Bronchial epithelial cell (primary cell): ENCODE results near the gene DIABLO. TPM values are rescaled to one million over a fixed set of nuclear protein-coding genes. Genes with fewer than 3 reads are reported as not detected.

Experiments
- DNase-seq: peaks from one replicate; pipeline ENCODE4 v3.0.0-alpha.2; 2010; ENCODE audit warnings: low read depth
- FAIRE-seq: peaks from 2 replicates; lab custom pipeline; 2011; peaks lifted over from hg19 to GRCh38; lab: Jason Lieb, UNC
- H3K27me3 ChIP-seq: 2 replicates; pipeline ENCODE4 v1.5.1; 2011; ENCODE audit warnings: low read length; ENCODE audit not compliant: control insufficient read depth, insufficient read depth
- H3K36me3 ChIP-seq: 2 replicates; pipeline ENCODE4 v1.5.1; 2011; ENCODE audit warnings: low read length; ENCODE audit not compliant: control insufficient read depth, insufficient read depth
- H3K4me3 ChIP-seq: 2 replicates; pipeline ENCODE4 v1.5.1; 2011; ENCODE audit warnings: mild to moderate bottlenecking, low read depth, low read length, control low read depth
- CTCF ChIP-seq: IDR thresholded peaks from 2 replicates; pipeline ENCODE4 v1.5.1; 2011; ENCODE audit warnings: mild to moderate bottlenecking, moderate library complexity, low read length, control low read depth, inconsistent platforms; ENCODE audit not compliant: insufficient read depth, severe bottlenecking
- total RNA-seq: library from RNA; depleted of rRNA; stranded (reverse); fragments of >200 nt; gene quantifications from 2 replicates; pipeline ENCODE4 v1.2.1, GENCODE V29; 2014

DIABLO gene
- total RNA-seq, 1 donor from 2014 or later, result 78.7 TPM

DNA sequence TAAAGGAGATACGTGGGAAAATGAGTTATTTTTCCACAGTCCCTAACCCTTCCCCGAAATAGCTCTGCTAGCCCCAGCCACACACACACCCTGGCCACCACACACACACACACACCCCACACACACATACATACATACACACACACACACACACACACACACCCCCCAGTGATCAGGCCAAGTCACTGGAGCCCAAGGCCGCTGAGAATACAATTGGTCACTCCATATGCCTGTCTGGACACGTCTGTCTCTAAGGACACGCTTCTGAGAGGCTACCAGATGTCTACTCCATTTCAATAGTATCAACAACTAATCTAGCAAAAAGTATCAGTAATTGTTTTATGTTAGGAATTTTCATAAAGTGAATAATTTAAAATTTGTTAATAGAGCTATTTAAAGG lies 13.0 kb upstream of the DIABLO start:
- Histone ChIP-seq H3K36me3 (peaks cover 6% of the 10 kb centered on the region), H3K27me3 (no peaks in the 10 kb centered on the region), H3K4me3 (no peak overlapping the region)
- FAIRE-seq (no peak), DNase-seq (peak; percentile 69)
- no peak for TF ChIP-seq CTCF

GRCh38 chr12:122235741-122236140 lies 9.9 kb upstream of the DIABLO start:
- Histone ChIP-seq H3K27me3 (no peaks in the 10 kb centered on the region), H3K4me3 (no peak overlapping the region), H3K36me3 (peaks cover 8% of the 10 kb centered on the region)
- no peak for TF ChIP-seq CTCF
- peak; percentile 92 for FAIRE-seq
- no peak for DNase-seq

GRCh38 chr12:122232691-122233090 lies 6.8 kb upstream of the DIABLO start:
- Histone ChIP-seq H3K27me3 (no peaks in the 10 kb centered on the region), H3K4me3 (no peak overlapping the region), H3K36me3 (peaks cover 8% of the 10 kb centered on the region)
- FAIRE-seq, result no peak
- DNase-seq, result no peak
- TF ChIP-seq CTCF, result no peak

- Histone ChIP-seq H3K27me3 (no peaks in the 10 kb centered on the region), H3K4me3 (no peak overlapping the region), H3K36me3 (peaks cover 8% of the 10 kb centered on the region)
- no peak for TF ChIP-seq CTCF
- FAIRE-seq (no peak), DNase-seq (no peak)
These were observed 4.9 kb upstream of the DIABLO start for GRCh38 chr12:122230798-122231197.

GRCh38 chr12:122228092-122228491 lies 2.2 kb upstream of the DIABLO start:
- FAIRE-seq (no peak), DNase-seq (no peak)
- H3K4me3 ChIP-seq, result no peak overlapping the region
- no peak for TF ChIP-seq CTCF
- H3K36me3 ChIP-seq, result peaks cover 7% of the 10 kb centered on the region
- H3K27me3 ChIP-seq, result no peaks in the 10 kb centered on the region

DNA sequence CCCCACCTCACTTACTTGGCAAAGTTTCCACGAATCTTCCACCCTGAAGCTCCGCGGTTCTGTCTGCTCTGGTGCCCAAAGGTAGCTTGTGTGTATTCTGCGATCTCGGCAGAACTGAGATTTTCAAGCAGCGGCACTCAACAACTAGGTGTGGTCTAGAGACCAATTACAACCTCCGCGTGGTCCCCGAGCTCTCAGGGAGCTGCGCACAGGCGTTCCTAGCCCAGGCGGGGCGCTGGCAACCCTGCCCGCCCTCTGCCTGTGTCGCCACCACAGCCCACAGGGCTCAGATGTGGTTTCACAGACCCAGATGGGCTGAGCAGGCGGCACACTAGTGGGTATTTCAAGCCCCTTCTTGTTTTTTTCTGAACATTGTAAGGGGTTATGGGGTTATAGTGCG lies 1.5 kb upstream of the DIABLO start:
- no peak for FAIRE-seq
- no peak for TF ChIP-seq CTCF
- H3K27me3 ChIP-seq, result no peaks in the 10 kb centered on the region
- H3K36me3 ChIP-seq, result peaks cover 10% of the 10 kb centered on the region
- no peak overlapping the region for H3K4me3 ChIP-seq
- DNase-seq, result no peak
